ENCODE data around the gene COL23A1.

COL23A1 gene

GRCh38 chr5:178371362-178372111 is 218.7 kb downstream of the COL23A1 start:
- POLR2A ChIA-PET = interaction anchor here (0.6 kb wide), 1 partner anchor 8 kb away, joined by 3 read pairs; no protein-coding TSS in a partner anchor
- CTCF ChIA-PET = no interaction called here
- Histone ChIP-seq H3K36me3 (ENCODE audit: control insufficient read depth in 2 of 2, insufficient read depth in 1 of 2, low read length in 2 of 2) (no peaks in the 10 kb centered on the region), H3K4me1 (ENCODE audit: control insufficient read depth, insufficient read depth, low read length) (no peaks in the 10 kb centered on the region), H3K27ac (ENCODE audit: extremely low read depth, low read depth, low read length) (no peak overlapping the region), H3K4me3 (ENCODE audit: low read depth, low read length) (no peak overlapping the region), H3K9me3 (ENCODE audit: control insufficient read depth, insufficient read depth, low read depth, low read length) (no peaks in the 10 kb centered on the region; the same call in 1 of the 2 replicates)
- no peak for TF ChIP-seq OSR2 (tag by site-specific recombination; IDR thresholded peaks at IDR 0.05)
- peak; percentile 33; the same call in 1 of the 2 replicates for TF ChIP-seq ZIC2 (tag by site-specific recombination; IDR thresholded peaks at IDR 0.05)
- TF ChIP-seq ZNF580 (tag by site-specific recombination; IDR thresholded peaks at IDR 0.05) = no peak
- TF ChIP-seq ZNF529 (tag by site-specific recombination; IDR thresholded peaks at IDR 0.05; ENCODE audit: insufficient replicate concordance) = no peak
- TF ChIP-seq ZBTB11 (tag by site-specific recombination; conservative IDR thresholded peaks at IDR 0.05; ENCODE audit: low read depth) = no peak
- no peak for TF ChIP-seq SP7 (tag by site-specific recombination; IDR thresholded peaks at IDR 0.05)
- no peak for TF ChIP-seq MYNN (tag by site-specific recombination; IDR thresholded peaks at IDR 0.05; ENCODE audit: borderline replicate concordance)
- TF ChIP-seq ZNF488 (tag by site-specific recombination; IDR thresholded peaks at IDR 0.05) = no peak

GRCh38 chr5:178370102-178370501 is 220.1 kb downstream of the COL23A1 start:
- Histone ChIP-seq H3K36me3 (ENCODE audit: control insufficient read depth in 2 of 2, insufficient read depth in 1 of 2, low read length in 2 of 2) (no peaks in the 10 kb centered on the region), H3K4me3 (ENCODE audit: low read depth, low read length) (no peak overlapping the region), H3K4me1 (ENCODE audit: control insufficient read depth, insufficient read depth, low read length) (no peaks in the 10 kb centered on the region), H3K9me3 (ENCODE audit: control insufficient read depth, insufficient read depth, low read depth, low read length) (no peaks in the 10 kb centered on the region; the same call in 1 of the 2 replicates), H3K27ac (ENCODE audit: extremely low read depth, low read depth, low read length) (no peak overlapping the region)
- ChIA-PET CTCF (interaction anchor here (0.8 kb wide), 1 partner anchor 67 kb away, joined by 3 read pairs; no protein-coding TSS in a partner anchor), POLR2A (no interaction called here)
- no peak for TF ChIP-seq ZNF513 (tag by site-specific recombination; IDR thresholded peaks at IDR 0.05)
- no peak for TF ChIP-seq ZNF239 (tag by site-specific recombination; IDR thresholded peaks at IDR 0.05)
- no peak for TF ChIP-seq ZNF423 (tag by site-specific recombination; IDR thresholded peaks at IDR 0.05)
- no peak for TF ChIP-seq ZSCAN23 (tag by site-specific recombination; IDR thresholded peaks at IDR 0.05)
- no peak for TF ChIP-seq EGR2 (tag by site-specific recombination; IDR thresholded peaks at IDR 0.05; ENCODE audit: low read depth)
- no peak for TF ChIP-seq ZBTB17 (tag by site-specific recombination; IDR thresholded peaks at IDR 0.05)
- no peak for TF ChIP-seq ZNF670 (tag by site-specific recombination; IDR thresholded peaks at IDR 0.05; ENCODE audit: low read depth)
- TF ChIP-seq ZBTB6 (tag by site-specific recombination; IDR thresholded peaks at IDR 0.05) = no peak
- no peak for TF ChIP-seq CTCF (tag by site-specific recombination; IDR thresholded peaks at IDR 0.05)
- no peak for TF ChIP-seq ZNF302 (tag by site-specific recombination; IDR thresholded peaks at IDR 0.05; ENCODE audit: low read depth)
- no peak for TF ChIP-seq ZFHX2 (tag by site-specific recombination; conservative IDR thresholded peaks at IDR 0.05)
- TF ChIP-seq ZNF266 (tag by site-specific recombination; IDR thresholded peaks at IDR 0.05; ENCODE audit: low read depth) = no peak
- no peak for TF ChIP-seq ZBTB8A (tag by site-specific recombination; IDR thresholded peaks at IDR 0.05)
- no peak for TF ChIP-seq ZNF707 (tag by site-specific recombination; IDR thresholded peaks at IDR 0.05)

Data from HEK293 (cell line).